ENCODE data around the gene SSTR5.

Gene SSTR5

GRCh38 chr16:1127101-1127500 lies 54.6 kb downstream of the SSTR5 start:
- no peak for DNase-seq

- no peak for DNase-seq
Observed at GRCh38 chr16:1127971-1128715, 55.6 kb downstream of the SSTR5 start.

GRCh38 chr16:1129106-1129960 lies 56.8 kb downstream of the SSTR5 start:
- no peak for DNase-seq

GRCh38 chr16:1130382-1130781 lies 57.8 kb downstream of the SSTR5 start:
- DNase-seq, result no peak

Data from activated gamma-delta T cell treated with Interleukin-2 at 50 U/mL for 16 hours (primary cell).